ENCODE measurements around the gene EHD1. TPM values are rescaled to one million over a fixed set of nuclear protein-coding genes. Genes with fewer than 3 reads are reported as not detected.

Gene EHD1
- total RNA-seq, 2 experiments from 2014 or later = 101 to 153 TPM

DNA sequence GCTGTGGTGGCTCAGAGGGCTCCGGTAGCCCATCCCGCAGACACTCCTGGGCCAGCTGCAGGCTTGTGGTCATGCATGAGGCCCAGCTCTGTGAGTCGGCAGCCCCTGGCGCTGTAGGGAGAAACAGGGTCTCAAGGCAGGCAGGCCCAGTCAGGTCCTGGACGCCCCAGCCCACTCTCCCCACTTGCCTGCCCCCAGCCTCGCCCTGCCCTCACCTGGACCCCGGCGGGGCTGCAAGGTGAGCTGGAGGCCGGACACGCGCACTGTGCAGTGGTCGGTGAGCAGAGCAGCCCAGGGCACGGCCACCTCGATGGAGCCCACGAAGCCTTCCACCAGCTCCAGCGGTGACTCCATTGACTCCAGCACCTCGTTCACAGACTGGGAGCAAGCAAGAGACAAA is 35.7 kb upstream of the EHD1 start:
- Histone ChIP-seq H4K20me1 (ENCODE audit: insufficient read depth, low read length) (no peaks in the 10 kb centered on the region), H2AFZ (ENCODE audit: low read length) (no peak overlapping the region), H3K27ac (ENCODE audit: low read depth, low read length, poor library complexity, severe bottlenecking) (no peak overlapping the region), H3K79me2 (ENCODE audit: insufficient read depth, low read depth, low read length) (peaks cover 10% of the 10 kb centered on the region; the same call in 1 of the 2 replicates), H3K36me3 (ENCODE audit: insufficient read depth, low read length) (peaks cover 42% of the 10 kb centered on the region), H3K9me3 (ENCODE audit: low read length) (no peaks in the 10 kb centered on the region), H3K9me2 (ENCODE audit: insufficient read depth, low read length) (no peaks in the 10 kb centered on the region), H3K4me2 (ENCODE audit: low read length) (no peak overlapping the region), H3K4me3 (ENCODE audit: low read depth, low read length, poor library complexity, severe bottlenecking) (no peak overlapping the region), H3K4me1 (ENCODE audit: insufficient read depth, low read length, poor library complexity, severe bottlenecking) (peaks cover 25% of the 10 kb centered on the region)
- CTCF ChIA-PET (ENCODE audit: unreplicated experiment) = no interaction called here
- no peak for DNase-seq (ENCODE audit: low spot score)
- intact Hi-C loops (cut with micrococcal nuclease; ENCODE audit: unreplicated experiment) = loop anchor here (10.0 kb wide), 1 partner anchor 171 kb away; the partner anchor contains the start of genes CDCA5 and ZFPL1
- TF ChIP-seq, protein P1, sequence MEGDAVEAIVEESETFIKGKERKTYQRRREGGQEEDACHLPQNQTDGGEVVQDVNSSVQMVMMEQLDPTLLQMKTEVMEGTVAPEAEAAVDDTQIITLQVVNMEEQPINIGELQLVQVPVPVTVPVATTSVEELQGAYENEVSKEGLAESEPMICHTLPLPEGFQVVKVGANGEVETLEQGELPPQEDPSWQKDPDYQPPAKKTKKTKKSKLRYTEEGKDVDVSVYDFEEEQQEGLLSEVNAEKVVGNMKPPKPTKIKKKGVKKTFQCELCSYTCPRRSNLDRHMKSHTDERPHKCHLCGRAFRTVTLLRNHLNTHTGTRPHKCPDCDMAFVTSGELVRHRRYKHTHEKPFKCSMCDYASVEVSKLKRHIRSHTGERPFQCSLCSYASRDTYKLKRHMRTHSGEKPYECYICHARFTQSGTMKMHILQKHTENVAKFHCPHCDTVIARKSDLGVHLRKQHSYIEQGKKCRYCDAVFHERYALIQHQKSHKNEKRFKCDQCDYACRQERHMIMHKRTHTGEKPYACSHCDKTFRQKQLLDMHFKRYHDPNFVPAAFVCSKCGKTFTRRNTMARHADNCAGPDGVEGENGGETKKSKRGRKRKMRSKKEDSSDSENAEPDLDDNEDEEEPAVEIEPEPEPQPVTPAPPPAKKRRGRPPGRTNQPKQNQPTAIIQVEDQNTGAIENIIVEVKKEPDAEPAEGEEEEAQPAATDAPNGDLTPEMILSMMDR (conservative IDR thresholded peaks at IDR 0.05; ENCODE audit: low read length) = no peak
- no peak for TF ChIP-seq EZH2phosphoT487 (IDR thresholded peaks at IDR 0.05; ENCODE audit: borderline replicate concordance, low read depth, low read length)
- POLR2A ChIA-PET = no interaction called here
- BruUV-seq (replicated peaks) = no TSS peak

DNA sequence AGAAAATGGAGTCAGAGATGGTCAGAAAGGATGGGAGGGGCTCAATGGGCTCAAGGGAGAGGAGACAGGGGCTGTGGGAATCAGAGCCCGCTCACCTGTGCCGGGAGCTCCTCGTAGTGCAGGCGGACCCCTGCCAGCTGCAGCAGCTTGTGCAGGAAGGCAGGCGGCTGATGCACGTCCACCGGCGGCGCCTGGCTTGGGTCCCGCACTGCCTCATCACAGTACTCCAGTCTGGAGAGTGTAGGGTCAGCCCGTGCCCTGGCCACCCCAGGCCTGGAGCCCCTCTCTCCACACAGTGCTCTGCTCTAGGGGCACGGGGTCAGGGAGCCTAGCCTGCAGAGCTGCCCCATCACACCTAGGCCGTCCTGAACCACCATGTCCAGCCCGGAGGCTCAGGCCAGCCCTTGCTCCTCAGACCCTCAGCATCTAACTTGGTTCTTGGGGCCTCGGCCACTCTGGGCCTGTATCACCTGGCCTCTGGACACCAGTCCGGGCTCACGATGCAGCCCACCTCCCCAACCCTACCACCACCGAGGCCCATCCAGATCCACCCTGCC is 34.8 kb upstream of the EHD1 start:
- POLR2A ChIA-PET = no interaction called here
- TF ChIP-seq, protein P1 (conservative IDR thresholded peaks at IDR 0.05; ENCODE audit: low read length) = no peak
- TF ChIP-seq EZH2phosphoT487 (IDR thresholded peaks at IDR 0.05; ENCODE audit: borderline replicate concordance, low read depth, low read length) = no peak

DNA sequence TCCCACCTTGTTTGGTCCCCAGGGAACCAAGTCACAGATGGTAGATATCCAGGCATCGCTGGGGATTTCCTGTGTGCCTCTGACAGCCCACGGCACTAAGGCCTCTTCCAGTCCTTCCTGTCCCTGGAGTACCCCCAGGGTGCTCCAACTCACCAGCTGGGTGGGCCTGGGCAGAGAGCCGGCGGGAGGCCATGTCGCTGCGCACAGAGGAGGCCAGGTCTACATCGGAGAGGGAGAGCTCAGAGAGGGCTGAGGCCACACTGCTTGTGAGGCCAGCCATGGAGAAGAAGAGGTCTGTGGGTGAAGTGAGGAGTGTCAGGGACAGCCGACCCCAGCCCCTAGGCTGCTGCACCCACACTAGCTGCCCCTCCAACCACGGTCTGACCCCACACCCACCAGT is 33.3 kb upstream of the EHD1 start:
- Histone ChIP-seq H3K9me2 (ENCODE audit: insufficient read depth, low read length) (no peaks in the 10 kb centered on the region), H3K4me3 (ENCODE audit: low read depth, low read length, poor library complexity, severe bottlenecking) (no peak overlapping the region), H3K4me1 (ENCODE audit: insufficient read depth, low read length, poor library complexity, severe bottlenecking) (peaks cover 11% of the 10 kb centered on the region), H3K27ac (ENCODE audit: low read depth, low read length, poor library complexity, severe bottlenecking) (no peak overlapping the region), H3K36me3 (ENCODE audit: insufficient read depth, low read length) (peaks cover 53% of the 10 kb centered on the region), H3K79me2 (ENCODE audit: insufficient read depth, low read depth, low read length) (peaks cover 9% of the 10 kb centered on the region; the same call in 1 of the 2 replicates), H2AFZ (ENCODE audit: low read length) (no peak overlapping the region), H3K4me2 (ENCODE audit: low read length) (no peak overlapping the region), H4K20me1 (ENCODE audit: insufficient read depth, low read length) (no peaks in the 10 kb centered on the region), H3K9me3 (ENCODE audit: low read length) (no peaks in the 10 kb centered on the region)
- ChIA-PET CTCF (ENCODE audit: unreplicated experiment) (no interaction called here), POLR2A (interaction anchor here (0.6 to 1.0 kb wide), 2 partner anchors 164 to 464 kb away, joined by 3 to 4 read pairs; no protein-coding TSS in a partner anchor)
- no peak for TF ChIP-seq EZH2phosphoT487 (IDR thresholded peaks at IDR 0.05; ENCODE audit: borderline replicate concordance, low read depth, low read length)
- TF ChIP-seq, protein P1 (conservative IDR thresholded peaks at IDR 0.05; ENCODE audit: low read length) = no peak
- BruUV-seq (replicated peaks) = no TSS peak
- intact Hi-C loops (cut with micrococcal nuclease; ENCODE audit: unreplicated experiment) = loop anchor here (10.0 kb wide), 1 partner anchor 173 kb away; the partner anchor contains the start of genes CDCA5 and ZFPL1
- no peak for DNase-seq (ENCODE audit: low spot score)

More for the DNA sequence above, 34.8 kb upstream of the EHD1 start:
- intact Hi-C loops (cut with micrococcal nuclease; ENCODE audit: unreplicated experiment) = loop anchor here (10.0 kb wide), 1 partner anchor 172 kb away; the partner anchor contains the start of genes CDCA5 and ZFPL1
- Histone ChIP-seq H4K20me1 (ENCODE audit: insufficient read depth, low read length) (no peaks in the 10 kb centered on the region), H3K4me1 (ENCODE audit: insufficient read depth, low read length, poor library complexity, severe bottlenecking) (peaks cover 17% of the 10 kb centered on the region), H3K9me3 (ENCODE audit: low read length) (no peaks in the 10 kb centered on the region), H3K4me2 (ENCODE audit: low read length) (no peak overlapping the region), H2AFZ (ENCODE audit: low read length) (no peak overlapping the region), H3K36me3 (ENCODE audit: insufficient read depth, low read length) (peaks cover 42% of the 10 kb centered on the region), H3K27ac (ENCODE audit: low read depth, low read length, poor library complexity, severe bottlenecking) (no peak overlapping the region), H3K4me3 (ENCODE audit: low read depth, low read length, poor library complexity, severe bottlenecking) (no peak overlapping the region), H3K79me2 (ENCODE audit: insufficient read depth, low read depth, low read length) (peaks cover 10% of the 10 kb centered on the region; the same call in 1 of the 2 replicates), H3K9me2 (ENCODE audit: insufficient read depth, low read length) (no peaks in the 10 kb centered on the region)
- BruUV-seq (replicated peaks) = no TSS peak
- CTCF ChIA-PET (ENCODE audit: unreplicated experiment) = interaction anchor here (0.6 kb wide), 1 partner anchor 211 kb away, joined by 3 read pairs; no protein-coding TSS in a partner anchor
- no peak for DNase-seq (ENCODE audit: low spot score)

Measured in OCI-LY7 (cell line).